HUES48 (cell line): Measurements from ENCODE around the gene DCST2.
A peak's percentile ranks its signal among the peaks of the same experiment; 100 is the strongest.

ENCODE experiments used
- H3K27ac ChIP-seq: one replicate; pipeline ENCODE4 v1.7.0; 2013; ENCODE audit warnings: low read depth, low read length, inconsistent platforms
- H3K27me3 ChIP-seq: 2 replicates; pipeline ENCODE4 v1.6.1; 2013; ENCODE audit warnings: mild to moderate bottlenecking, low read length; ENCODE audit not compliant: control insufficient read depth, insufficient read depth
- H3K36me3 ChIP-seq: 2 replicates; pipeline ENCODE4 v1.6.1; 2013; ENCODE audit warnings: low read length; ENCODE audit not compliant: control insufficient read depth, insufficient read depth
- H3K4me1 ChIP-seq: 2 replicates; pipeline ENCODE4 v1.6.1; 2013; ENCODE audit warnings: mild to moderate bottlenecking, low read length; ENCODE audit not compliant: control insufficient read depth, insufficient read depth
- H3K4me3 ChIP-seq: 2 replicates; pipeline ENCODE4 v1.5.1; 2013; ENCODE audit warnings: mild to moderate bottlenecking, low read depth, low read length
- H3K9ac ChIP-seq: 2 replicates; pipeline ENCODE4 v1.6.1; 2013; ENCODE audit warnings: mild to moderate bottlenecking, low read depth, low read length, moderate library complexity
- H3K9me3 ChIP-seq: 2 replicates; pipeline ENCODE4 v1.6.1; 2013; ENCODE audit warnings: low read length; ENCODE audit not compliant: control insufficient read depth, insufficient read depth

Gene DCST2

DNA sequence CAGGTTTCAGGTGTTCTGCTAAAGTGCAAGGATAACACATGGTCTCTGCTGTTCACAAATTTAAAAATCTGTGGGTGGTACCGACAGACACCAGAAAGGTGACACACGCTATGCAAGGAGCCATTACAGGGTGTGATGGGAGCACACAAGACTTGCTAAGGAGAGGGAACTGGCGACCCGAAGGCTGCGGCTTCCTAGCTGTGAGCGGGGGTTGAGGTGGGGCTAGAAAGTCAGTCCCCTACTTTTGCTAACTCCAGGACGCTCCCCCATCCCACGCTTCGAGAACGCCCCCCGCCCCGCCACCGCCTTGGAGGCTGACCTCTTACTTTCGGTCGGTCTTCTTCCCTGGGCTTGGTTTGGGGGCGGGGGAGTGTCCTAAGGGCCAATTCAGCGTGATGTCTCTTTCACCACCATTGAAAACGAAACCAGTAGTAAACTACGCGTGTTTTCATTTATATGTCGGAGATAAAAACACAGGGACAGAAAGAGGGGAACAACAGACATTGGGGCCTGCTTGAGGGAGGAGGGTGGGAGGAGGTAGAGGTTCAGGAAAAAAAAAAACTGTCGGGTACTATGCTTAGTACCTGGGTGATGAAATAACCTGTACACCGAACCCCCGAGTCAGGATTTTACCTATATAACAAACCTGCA is 58.0 kb downstream of the DCST2 start:
- H3K9ac ChIP-seq, result peak overlapping the region; percentile 88
- peaks cover 29% of the 10 kb centered on the region for H3K36me3 ChIP-seq
- H3K4me1 ChIP-seq, result peaks cover 24% of the 10 kb centered on the region
- H3K4me3 ChIP-seq, result peak overlapping the region; percentile 94
- H3K9me3 ChIP-seq, result no peaks in the 10 kb centered on the region
- peak overlapping the region; percentile 98 for H3K27ac ChIP-seq
- no peaks in the 10 kb centered on the region for H3K27me3 ChIP-seq

- Histone ChIP-seq H3K9me3 (no peaks in the 10 kb centered on the region), H3K36me3 (peaks cover 25% of the 10 kb centered on the region), H3K4me3 (peak overlapping the region; percentile 94), H3K4me1 (peaks cover 24% of the 10 kb centered on the region), H3K9ac (peak overlapping the region; percentile 88), H3K27ac (peak overlapping the region; percentile 98), H3K27me3 (no peaks in the 10 kb centered on the region)
Measured at GRCh38 chr1:154974808-154975408, 58.7 kb downstream of the DCST2 start.

DNA sequence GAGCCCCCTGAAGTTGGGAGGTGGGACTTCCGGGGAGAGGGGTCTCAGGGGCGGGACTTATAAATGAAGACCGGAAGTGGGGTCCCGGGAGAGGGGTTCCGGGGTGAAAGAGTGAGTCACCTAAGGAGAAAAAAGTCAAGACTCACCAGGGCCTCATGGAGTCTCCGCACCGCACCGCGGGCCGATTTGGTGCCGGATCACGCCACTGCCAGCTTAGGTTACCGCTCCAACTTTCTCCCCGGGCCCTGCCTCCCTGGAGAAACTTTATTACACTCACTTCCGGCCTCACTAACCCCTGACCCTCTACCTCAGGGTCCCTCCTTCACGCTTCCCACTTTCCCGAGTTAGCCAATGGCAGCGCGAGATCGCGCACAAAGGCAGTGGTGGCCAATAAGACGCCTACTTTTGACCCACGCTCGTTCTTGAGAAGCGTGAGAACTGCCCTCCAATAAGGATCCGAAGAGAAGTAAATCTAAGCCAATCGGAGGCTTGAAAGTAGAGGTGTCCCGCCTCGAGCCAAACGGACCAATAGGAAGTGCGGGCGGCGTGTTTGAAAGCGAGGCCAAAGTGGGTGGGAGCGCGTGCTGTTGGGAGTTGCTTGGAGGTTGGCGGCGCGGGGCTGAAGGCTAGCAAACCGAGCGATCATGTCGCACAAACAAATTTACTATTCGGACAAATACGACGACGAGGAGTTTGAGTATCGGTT is 59.3 kb downstream of the DCST2 start, which contains the start of gene CKS1B:
Gene CKS1B (plus strand): TSS at position 580 of the 706 bp plus-strand sequence. CDS start 65 bp downstream, at position 645.
- H3K36me3 ChIP-seq, result peaks cover 19% of the 10 kb centered on the region
- H3K4me1 ChIP-seq, result peaks cover 25% of the 10 kb centered on the region
- H3K27ac ChIP-seq, result peak within 1 kb of the TSS; percentile 98
- H3K9ac ChIP-seq, result peak within 1 kb of the TSS; percentile 91
- no peaks in the 10 kb centered on the region for H3K27me3 ChIP-seq
- H3K4me3 ChIP-seq, result peak within 1 kb of the TSS; percentile 94
- H3K9me3 ChIP-seq, result no peaks in the 10 kb centered on the region

GRCh38 chr1:154973344-154974101 is 60.1 kb downstream of the DCST2 start:
- no peaks in the 10 kb centered on the region for H3K9me3 ChIP-seq
- peaks cover 17% of the 10 kb centered on the region for H3K36me3 ChIP-seq
- peak overlapping the region; percentile 98 for H3K27ac ChIP-seq
- peak overlapping the region; percentile 94 for H3K4me3 ChIP-seq
- H3K9ac ChIP-seq, result peak overlapping the region; percentile 91
- peaks cover 30% of the 10 kb centered on the region for H3K4me1 ChIP-seq
- no peaks in the 10 kb centered on the region for H3K27me3 ChIP-seq

DNA sequence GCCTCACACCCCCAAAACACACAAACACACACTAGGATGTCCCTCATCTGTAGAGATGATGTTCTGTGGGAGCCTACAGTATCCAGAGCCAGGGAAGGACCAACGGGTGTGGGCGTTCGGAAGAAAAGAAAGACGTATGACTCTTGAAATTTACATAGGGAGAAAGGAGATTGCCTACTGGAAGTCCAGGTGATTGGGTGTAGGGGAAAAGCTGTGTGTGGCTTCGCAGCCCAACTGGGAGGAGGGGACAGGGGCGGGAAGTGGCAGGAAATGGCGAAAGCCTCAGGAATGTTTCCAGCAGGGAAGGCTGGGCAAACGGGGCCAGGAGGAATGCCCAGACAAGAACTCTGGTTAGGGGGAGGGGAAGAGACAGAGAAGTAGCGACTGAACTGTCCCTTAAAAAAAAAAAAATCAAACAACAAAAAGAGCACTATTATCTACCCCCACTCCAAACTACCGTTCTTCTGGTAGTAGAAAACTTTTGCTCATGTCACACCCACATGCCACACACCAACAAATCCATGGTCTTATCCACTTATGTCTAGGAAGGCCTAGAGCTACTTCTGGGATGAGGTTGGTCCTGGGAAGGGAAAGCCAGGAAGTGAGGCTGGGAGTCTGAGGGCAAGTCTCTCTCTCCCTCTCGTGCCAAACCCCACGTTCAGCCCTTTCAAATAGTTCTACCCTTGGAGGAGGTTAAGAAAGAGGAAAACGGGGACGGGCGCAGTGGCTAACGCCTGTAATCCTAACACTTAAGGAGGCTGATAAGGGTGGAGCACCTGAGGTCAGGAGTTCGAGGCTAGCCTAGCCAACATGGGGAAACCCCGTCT is 60.9 kb downstream of the DCST2 start:
- peaks cover 17% of the 10 kb centered on the region for H3K36me3 ChIP-seq
- H3K9ac ChIP-seq, result peak overlapping the region; percentile 91
- no peaks in the 10 kb centered on the region for H3K27me3 ChIP-seq
- H3K4me3 ChIP-seq, result peak overlapping the region; percentile 94
- no peaks in the 10 kb centered on the region for H3K9me3 ChIP-seq
- peak overlapping the region; percentile 98 for H3K27ac ChIP-seq
- H3K4me1 ChIP-seq, result peaks cover 30% of the 10 kb centered on the region

- H3K4me3 ChIP-seq, result peak overlapping the region; percentile 74
- H3K4me1 ChIP-seq, result peaks cover 30% of the 10 kb centered on the region
- no peaks in the 10 kb centered on the region for H3K9me3 ChIP-seq
- H3K9ac ChIP-seq, result peak overlapping the region; percentile 65
- H3K27ac ChIP-seq, result peak overlapping the region; percentile 98
- peaks cover 19% of the 10 kb centered on the region for H3K36me3 ChIP-seq
- H3K27me3 ChIP-seq, result no peaks in the 10 kb centered on the region
Measured at GRCh38 chr1:154972213-154972516, 61.4 kb downstream of the DCST2 start.

- peak overlapping the region; percentile 98 for H3K27ac ChIP-seq
- H3K4me1 ChIP-seq, result peaks cover 26% of the 10 kb centered on the region
- peaks cover 23% of the 10 kb centered on the region for H3K36me3 ChIP-seq
Measured at GRCh38 chr1:154971341-154971998, 62.1 kb downstream of the DCST2 start.

GRCh38 chr1:154970631-154971340 is 62.8 kb downstream of the DCST2 start, which contains the start of gene SHC1:
TSS of gene SHC1 (minus strand) at chr1:154970747. CDS start at chr1:154970526, 221 bp downstream.
- Histone ChIP-seq H3K9ac (peak within 1 kb of the TSS; percentile 54), H3K36me3 (peaks cover 29% of the 10 kb centered on the region), H3K27ac (peak within 1 kb of the TSS; percentile 98), H3K4me1 (peaks cover 22% of the 10 kb centered on the region), H3K9me3 (no peaks in the 10 kb centered on the region), H3K4me3 (peak within 1 kb of the TSS; percentile 74), H3K27me3 (no peaks in the 10 kb centered on the region)

More at GRCh38 chr1:154971341-154971998, 62.1 kb downstream of the DCST2 start:
- peak overlapping the region; percentile 7; the same call in 1 of the 2 replicates for H3K9ac ChIP-seq
- no peaks in the 10 kb centered on the region for H3K27me3 ChIP-seq
- no peaks in the 10 kb centered on the region for H3K9me3 ChIP-seq
- H3K4me3 ChIP-seq, result peak overlapping the region; percentile 74

DNA sequence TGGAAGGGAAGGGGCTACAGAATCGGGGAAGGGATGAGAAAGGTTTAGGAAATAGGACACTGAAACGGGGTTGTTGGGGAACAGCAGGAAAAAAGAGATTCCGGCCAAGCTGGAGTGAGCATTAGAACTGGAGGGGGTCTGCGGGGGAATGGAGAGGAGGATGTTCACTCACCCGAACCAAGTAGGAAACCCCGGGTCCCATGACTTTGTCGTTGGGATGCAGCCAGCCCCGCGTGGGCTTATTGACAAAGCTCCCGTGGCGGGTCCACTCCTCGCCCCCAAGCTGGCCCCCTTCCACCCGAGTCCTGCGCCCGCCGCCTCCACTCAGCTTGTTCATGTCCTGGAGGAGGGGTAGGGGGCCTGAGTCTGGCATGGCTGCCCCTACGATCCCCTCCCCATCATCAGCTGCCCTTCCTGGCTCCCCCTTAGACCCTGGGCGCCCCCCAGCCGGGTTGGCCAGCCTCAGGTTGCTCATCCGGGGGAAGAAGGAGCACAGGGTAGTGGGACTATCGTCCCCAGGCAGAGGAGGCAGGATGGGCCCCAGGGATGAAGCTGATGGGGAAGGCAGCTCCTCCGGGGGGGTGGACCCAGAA is 63.6 kb downstream of the DCST2 start:
- Histone ChIP-seq H3K4me3 (peak overlapping the region; percentile 74), H3K9ac (peak overlapping the region; percentile 54), H3K9me3 (no peaks in the 10 kb centered on the region), H3K4me1 (peaks cover 22% of the 10 kb centered on the region), H3K27me3 (no peaks in the 10 kb centered on the region), H3K36me3 (peaks cover 36% of the 10 kb centered on the region), H3K27ac (peak overlapping the region; percentile 98)
